Effector memory CD4-positive, alpha-beta T cell (primary cell): ENCODE measurements around the gene RNF224.

Source experiments
- DNase-seq, 3 donors: peaks; one replicate each; pipeline ENCODE4 v3.0.0-alpha.2; 2020
- H3K27ac ChIP-seq: 2 replicates; pipeline ENCODE4 v1.7.0; 2013; ENCODE audit warnings: mild to moderate bottlenecking, low read length, moderate library complexity; ENCODE audit not compliant: insufficient read depth, poor library complexity, severe bottlenecking
- H3K27me3 ChIP-seq: replicated peaks from 2 replicates; pipeline ENCODE4 v1.7.0; 2013; ENCODE audit warnings: mild to moderate bottlenecking, low read length; ENCODE audit not compliant: insufficient read depth, control insufficient read depth, poor library complexity, severe bottlenecking
- H3K36me3 ChIP-seq: 2 replicates; pipeline ENCODE4 v1.7.0; 2013; ENCODE audit warnings: mild to moderate bottlenecking, low read length, moderate library complexity; ENCODE audit not compliant: control insufficient read depth, insufficient read depth
- H3K4me1 ChIP-seq: 2 replicates; pipeline ENCODE4 v1.7.0; 2013; ENCODE audit warnings: low read length, mild to moderate bottlenecking; ENCODE audit not compliant: control insufficient read depth, insufficient read depth, poor library complexity, severe bottlenecking
- H3K4me3 ChIP-seq: 2 replicates; pipeline ENCODE4 v1.7.0; 2013; ENCODE audit warnings: low read length, low read depth, mild to moderate bottlenecking; ENCODE audit not compliant: insufficient read depth, poor library complexity, severe bottlenecking
- H3K9me3 ChIP-seq: 2 replicates; pipeline ENCODE4 v1.7.0; 2013; ENCODE audit warnings: mild to moderate bottlenecking, low read length, moderate library complexity; ENCODE audit not compliant: control insufficient read depth

Gene RNF224

DNA sequence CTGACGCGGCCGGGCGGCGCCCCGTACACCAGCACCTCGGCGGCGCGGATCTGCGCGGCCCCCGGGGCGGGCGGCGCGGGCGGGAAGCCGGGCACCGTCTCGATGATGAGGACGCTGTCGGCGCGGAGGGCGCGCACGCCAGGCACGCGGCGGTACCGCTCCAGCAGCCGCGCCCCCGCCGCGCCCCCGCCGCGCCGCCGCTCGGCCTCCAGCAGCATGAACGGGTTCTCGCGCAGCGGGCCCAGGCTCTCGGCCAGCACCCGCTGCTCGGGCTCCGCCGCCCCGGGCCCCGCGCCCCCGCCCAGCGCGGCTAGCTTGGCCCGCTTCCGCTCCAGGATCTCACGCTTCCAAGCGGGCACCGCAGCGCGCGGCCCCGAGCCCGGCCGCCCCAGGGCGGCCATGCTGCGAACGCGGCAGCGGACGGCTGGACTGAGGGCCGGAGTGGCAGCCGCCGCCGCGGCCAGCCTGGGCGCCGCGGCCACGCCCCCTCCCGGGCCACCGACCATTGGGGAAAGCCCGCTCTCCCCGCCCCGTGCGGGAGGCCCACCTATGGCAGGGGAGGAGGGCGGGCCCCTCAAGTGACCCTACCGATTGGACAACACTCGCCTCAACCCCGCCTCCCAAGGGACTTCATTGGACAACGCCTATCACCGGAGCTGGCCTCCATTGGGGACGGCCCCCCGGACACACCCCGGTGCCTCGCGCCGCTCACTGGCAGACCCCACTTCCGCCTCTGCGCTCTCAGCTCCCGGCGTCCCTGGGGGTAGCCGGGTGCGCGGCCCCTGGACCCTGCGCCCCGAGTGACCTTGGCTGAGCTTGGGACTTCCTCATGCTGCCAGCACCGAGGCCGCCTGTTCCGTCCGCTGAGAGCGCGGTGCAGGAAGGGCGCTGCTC lies 26.7 kb upstream of the RNF224 start, which contains the start of gene TPRN:
Gene TPRN, minus strand, starts transcription at position 431 of the 894 bp plus-strand sequence. Its CDS starts 30 bp downstream, at position 401.
- no peaks in the 10 kb centered on the region for H3K36me3 ChIP-seq
- peak within 1 kb of the TSS; percentile 83 for H3K27ac ChIP-seq
- H3K4me1 ChIP-seq = peaks cover 27% of the 10 kb centered on the region

DNA sequence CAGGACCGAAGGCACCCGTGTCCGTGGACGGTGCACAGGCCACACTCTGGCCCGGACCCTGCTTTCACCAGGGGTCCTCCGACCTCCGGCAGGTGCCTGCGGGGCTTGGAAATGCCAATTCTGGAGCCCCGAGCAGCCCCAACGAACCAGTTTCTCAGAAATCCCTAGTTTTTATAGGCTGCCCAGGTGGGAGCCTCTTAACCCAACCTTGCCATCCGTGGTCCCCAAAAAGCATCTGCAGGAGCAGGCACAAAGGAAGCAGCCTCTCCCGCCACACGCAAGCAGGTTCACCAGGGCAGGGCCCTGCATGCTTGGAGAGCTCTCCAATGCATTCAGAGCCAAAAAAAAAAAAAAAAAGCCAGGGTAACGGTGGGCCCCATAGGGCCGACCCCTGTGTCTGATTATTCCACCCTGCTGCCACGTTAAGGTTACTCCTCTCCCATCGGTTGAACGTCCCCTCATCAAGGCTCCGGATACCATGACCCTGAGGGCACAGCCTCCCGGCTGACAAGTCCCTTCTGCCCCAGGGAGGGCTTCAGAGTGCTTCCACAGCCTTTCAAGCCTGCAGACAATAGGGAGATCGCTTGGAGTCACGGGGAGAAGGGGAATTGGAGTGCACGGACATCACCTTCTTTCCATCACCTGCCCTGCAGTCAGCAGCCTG lies 26.0 kb upstream of the RNF224 start:
- Histone ChIP-seq H3K27ac (peak overlapping the region; percentile 83), H3K4me1 (peaks cover 32% of the 10 kb centered on the region), H3K4me3 (peak overlapping the region; percentile 78), H3K27me3 (no peaks in the 10 kb centered on the region), H3K9me3 (no peaks in the 10 kb centered on the region), H3K36me3 (no peaks in the 10 kb centered on the region)
- no peak for DNase-seq

More for the DNA sequence above, 26.7 kb upstream of the RNF224 start, which contains the start of gene TPRN:
- H3K4me3 ChIP-seq = peak within 1 kb of the TSS; percentile 78
- no peaks in the 10 kb centered on the region for H3K27me3 ChIP-seq
- H3K9me3 ChIP-seq = no peaks in the 10 kb centered on the region
- DNase-seq = peak; percentile 96 to 98 (median 98)

DNA sequence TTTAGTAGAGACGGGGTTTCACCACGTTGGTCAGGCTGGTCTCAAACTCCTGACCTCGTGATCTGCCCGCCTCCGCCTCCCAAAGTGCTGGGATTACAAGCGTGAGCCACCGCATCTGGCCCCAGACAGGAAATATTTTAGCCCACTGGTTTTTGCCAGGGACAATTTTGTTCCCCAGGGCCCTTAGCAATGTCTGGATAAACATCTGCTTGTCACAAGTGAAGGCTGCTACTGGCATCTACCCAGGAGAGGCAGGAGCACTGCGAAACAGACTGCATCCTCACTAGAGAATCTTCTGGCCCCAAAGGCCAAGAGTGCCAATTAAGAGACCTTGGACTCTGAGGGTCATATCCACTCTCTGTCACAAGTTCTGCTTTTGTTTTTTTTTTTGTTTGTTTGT lies 24.3 kb upstream of the RNF224 start:
- DNase-seq = no peak
- H3K27me3 ChIP-seq = no peaks in the 10 kb centered on the region
- H3K36me3 ChIP-seq = no peaks in the 10 kb centered on the region
- peaks cover 37% of the 10 kb centered on the region for H3K4me1 ChIP-seq
- H3K27ac ChIP-seq = no peak overlapping the region
- H3K9me3 ChIP-seq = no peaks in the 10 kb centered on the region
- no peak overlapping the region for H3K4me3 ChIP-seq

DNA sequence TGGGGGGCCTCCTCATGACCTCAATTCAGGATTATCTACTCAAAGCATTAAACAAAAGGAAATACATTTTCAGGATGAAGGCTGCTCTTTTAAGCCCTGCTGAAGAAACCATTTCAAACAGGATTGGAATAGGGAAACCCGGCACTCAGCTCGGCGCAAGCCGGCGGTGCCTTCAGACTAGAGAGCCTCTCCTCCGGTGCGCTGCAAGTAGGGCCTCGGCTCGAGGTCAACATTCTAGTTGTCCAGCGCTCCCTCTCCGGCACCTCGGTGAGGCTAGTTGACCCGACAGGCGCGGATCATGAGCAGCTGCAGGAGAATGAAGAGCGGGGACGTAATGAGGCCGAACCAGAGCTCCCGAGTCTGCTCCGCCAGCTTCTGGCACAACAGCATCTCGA lies 22.6 kb upstream of the RNF224 start:
- H3K36me3 ChIP-seq = peaks cover 3% of the 10 kb centered on the region
- DNase-seq = no peak
- H3K27ac ChIP-seq = peak overlapping the region; percentile 89
- H3K4me3 ChIP-seq = peak overlapping the region; percentile 77
- no peaks in the 10 kb centered on the region for H3K9me3 ChIP-seq
- peaks cover 32% of the 10 kb centered on the region for H3K4me1 ChIP-seq
- no peaks in the 10 kb centered on the region for H3K27me3 ChIP-seq

DNA sequence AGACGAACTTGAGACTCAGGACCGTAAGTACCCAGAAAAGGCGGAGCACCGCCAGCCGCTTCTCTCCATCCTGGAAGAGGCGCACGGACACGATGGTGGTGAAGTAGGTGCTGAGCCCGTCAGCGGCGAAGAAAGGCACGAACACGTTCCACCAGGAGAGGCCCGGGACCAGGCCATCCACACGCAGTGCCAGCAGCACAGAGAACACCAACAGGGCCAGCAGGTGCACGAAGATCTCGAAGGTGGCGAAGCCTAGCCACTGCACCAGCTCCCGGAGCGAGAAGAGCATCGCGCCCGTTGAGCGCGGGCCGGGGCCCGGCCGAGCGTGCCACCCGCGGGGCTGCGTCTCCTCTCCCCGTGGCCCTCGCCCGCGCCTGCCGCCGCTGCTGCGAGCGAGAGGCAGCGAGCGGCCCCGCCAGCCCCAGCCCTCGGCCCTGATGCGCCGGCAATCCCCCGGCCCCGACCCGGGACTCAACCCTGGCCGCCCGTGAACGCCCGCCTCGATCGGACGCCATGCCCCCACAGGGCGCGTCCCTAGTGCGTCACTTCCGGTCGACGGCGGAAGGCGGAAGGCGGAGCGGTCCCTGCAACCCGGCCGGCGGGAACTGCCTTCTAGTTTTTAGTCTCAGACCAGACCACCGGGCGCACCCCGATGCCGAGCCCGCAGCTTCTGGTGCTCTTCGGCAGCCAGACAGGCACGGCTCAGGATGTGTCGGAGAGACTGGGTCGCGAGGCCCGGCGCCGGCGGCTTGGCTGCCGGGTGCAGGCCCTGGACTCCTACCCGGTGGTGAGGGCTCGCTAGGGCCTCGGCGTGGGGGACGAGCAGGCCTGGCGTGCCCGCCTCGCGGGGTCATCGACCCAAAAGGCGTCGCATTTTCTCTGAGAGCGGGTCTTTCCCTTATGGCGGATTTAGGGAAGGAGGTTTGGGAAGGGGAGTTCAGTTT lies 21.9 kb upstream of the RNF224 start, which contains the start of the genes NDOR1 and TMEM203:
Gene NDOR1, plus strand, starts transcription at position 575 of the 944 bp plus-strand sequence. Its CDS starts 78 bp downstream, at position 653.
Gene TMEM203, minus strand, starts transcription at position 523 of the 944 bp plus-strand sequence. Its CDS starts 234 bp downstream, at position 289.
- H3K4me1 ChIP-seq = peaks cover 30% of the 10 kb centered on the region

DNA sequence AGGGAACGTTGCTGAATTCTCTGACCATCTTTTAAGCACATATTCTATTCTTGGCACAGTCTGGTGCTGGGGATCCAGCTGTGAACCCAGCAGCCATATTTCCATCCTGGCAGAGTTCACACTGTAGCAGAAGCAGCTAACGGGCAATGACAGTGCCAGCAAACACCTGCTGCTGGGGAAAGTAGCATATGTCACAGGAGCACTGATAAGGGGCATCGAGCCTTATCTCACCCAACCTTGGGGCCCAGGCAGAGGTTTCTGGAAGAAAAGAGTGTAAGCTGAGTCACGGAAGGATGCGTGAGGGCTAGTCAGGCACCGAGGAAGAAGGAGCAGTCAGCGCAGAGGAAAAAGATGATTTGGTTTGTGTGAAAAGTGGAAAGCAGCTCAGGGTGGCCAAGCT lies 20.7 kb upstream of the RNF224 start:
- DNase-seq = no peak
- peak overlapping the region; percentile 77 for H3K4me3 ChIP-seq
- H3K4me1 ChIP-seq = peaks cover 24% of the 10 kb centered on the region
- H3K27me3 ChIP-seq = no peaks in the 10 kb centered on the region
- H3K36me3 ChIP-seq = peaks cover 3% of the 10 kb centered on the region
- no peak overlapping the region for H3K27ac ChIP-seq
- H3K9me3 ChIP-seq = no peaks in the 10 kb centered on the region

More for the DNA sequence above, 21.9 kb upstream of the RNF224 start, which contains the start of the genes NDOR1 and TMEM203:
- peaks cover 3% of the 10 kb centered on the region for H3K36me3 ChIP-seq
- DNase-seq = peak; percentile 88 to 93 (median 89)
- H3K27me3 ChIP-seq = no peaks in the 10 kb centered on the region
- H3K4me3 ChIP-seq = peak within 1 kb of the TSS; percentile 77
- H3K27ac ChIP-seq = peak within 1 kb of the TSS; percentile 89
- no peaks in the 10 kb centered on the region for H3K9me3 ChIP-seq

DNA sequence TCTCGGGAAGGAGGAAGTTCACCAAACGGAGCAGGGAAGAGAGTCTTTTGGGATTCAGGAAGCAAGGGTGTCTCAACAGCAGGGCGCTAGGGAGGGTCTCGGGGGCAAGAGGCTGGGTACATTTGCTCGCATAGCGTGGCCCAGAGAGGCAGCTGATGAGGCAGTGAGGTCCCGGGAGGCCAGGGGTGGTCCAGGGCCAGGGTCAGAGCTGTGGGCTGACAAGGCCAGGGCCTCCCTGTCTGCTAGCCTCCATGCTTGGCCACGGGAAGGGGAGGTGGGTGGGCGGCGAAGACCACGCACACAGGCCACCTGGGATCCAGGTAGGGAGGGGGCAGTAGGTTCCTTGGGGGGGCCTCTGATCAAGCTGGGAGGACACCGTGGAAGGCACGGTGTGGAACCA lies 15.8 kb upstream of the RNF224 start:
- Histone ChIP-seq H3K9me3 (no peaks in the 10 kb centered on the region), H3K4me3 (no peak overlapping the region), H3K4me1 (peaks cover 3% of the 10 kb centered on the region), H3K27ac (no peak overlapping the region), H3K36me3 (peaks cover 3% of the 10 kb centered on the region), H3K27me3 (no peaks in the 10 kb centered on the region)
- DNase-seq = no peak

DNA sequence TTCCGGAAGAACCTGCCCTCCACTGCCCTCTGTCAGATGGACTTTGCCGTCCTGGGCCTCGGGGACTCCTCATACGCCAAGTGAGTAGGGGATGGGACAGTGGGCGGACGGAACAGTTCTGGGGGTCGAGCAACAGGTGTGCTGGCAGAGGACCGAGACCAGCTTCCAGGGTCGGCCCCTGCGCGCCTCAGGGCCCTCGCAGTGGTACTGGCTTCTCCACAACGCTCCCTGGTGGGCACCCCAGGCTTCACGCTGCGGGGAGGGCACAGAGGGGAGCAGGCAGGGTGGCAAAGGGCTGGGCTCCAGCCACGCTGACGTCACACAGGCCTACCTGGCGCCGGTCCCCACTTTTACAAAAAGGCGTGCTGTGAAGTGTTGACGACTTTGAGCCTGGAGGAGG lies 14.8 kb upstream of the RNF224 start:
- DNase-seq = no peak
- Histone ChIP-seq H3K9me3 (no peaks in the 10 kb centered on the region), H3K36me3 (peaks cover 3% of the 10 kb centered on the region), H3K4me3 (no peak overlapping the region), H3K27me3 (no peaks in the 10 kb centered on the region), H3K27ac (no peak overlapping the region), H3K4me1 (peaks cover 1% of the 10 kb centered on the region)
